ENCODE data around the gene CD200R1L.

Gene CD200R1L

DNA sequence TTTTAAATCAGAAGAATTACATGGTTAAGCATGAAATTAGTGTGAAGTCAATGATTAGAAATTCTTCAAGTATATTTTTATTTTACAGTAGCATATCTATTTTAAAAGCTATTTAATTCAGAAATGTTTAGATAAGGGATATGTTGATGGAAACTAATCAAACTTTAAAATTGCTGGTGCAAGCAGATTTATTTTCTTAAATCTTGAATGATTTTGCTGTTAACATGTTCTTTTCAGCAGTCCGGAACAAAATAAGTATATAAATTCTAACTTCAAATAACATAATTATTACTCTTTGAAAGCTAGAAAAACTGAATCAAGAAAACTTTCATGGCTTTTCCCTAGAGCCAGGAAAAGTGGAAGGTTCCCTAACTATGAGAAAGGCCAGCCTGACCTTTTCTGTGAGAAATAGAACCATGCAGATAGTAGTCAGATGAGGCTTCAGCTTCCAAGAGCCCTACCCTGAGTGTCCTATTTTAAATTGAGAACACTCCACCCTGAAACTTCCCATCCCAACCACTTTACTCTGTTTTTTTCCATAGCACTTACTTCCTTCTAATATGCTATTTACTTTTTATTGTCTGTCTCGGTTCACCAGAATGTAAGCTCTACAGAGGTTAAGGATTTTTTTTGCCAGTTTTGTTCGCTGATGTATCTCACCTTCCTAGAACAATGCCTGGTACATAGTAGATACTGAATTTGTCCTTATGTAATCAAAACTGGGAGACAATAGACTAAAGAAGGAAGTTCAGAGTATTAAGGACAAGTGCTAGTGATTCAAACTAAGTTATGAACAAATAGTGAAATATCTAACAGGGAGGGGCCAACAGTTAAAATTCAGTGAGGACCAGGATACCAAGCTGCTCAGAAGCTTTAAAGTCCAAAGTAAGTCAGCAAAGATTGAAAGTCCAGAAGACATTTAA lies 66.8 kb downstream of the CD200R1L start:
- TF ChIP-seq SIN3A (IDR thresholded peaks at IDR 0.05; ENCODE audit: borderline replicate concordance, insufficient read depth, low read length) (no peak), FOXP2 (optimal IDR thresholded peaks at IDR 0.05; ENCODE audit: borderline replicate concordance, extremely low read depth, extremely low read length, insufficient read depth) (no peak), POLR2AphosphoS5 (IDR thresholded peaks at IDR 0.05; ENCODE audit: low read depth, low read length) (no peak), TAF1 (IDR thresholded peaks at IDR 0.05; ENCODE audit: borderline replicate concordance, insufficient read depth, low read length) (no peak)
- TF ChIP-seq, protein P1, sequence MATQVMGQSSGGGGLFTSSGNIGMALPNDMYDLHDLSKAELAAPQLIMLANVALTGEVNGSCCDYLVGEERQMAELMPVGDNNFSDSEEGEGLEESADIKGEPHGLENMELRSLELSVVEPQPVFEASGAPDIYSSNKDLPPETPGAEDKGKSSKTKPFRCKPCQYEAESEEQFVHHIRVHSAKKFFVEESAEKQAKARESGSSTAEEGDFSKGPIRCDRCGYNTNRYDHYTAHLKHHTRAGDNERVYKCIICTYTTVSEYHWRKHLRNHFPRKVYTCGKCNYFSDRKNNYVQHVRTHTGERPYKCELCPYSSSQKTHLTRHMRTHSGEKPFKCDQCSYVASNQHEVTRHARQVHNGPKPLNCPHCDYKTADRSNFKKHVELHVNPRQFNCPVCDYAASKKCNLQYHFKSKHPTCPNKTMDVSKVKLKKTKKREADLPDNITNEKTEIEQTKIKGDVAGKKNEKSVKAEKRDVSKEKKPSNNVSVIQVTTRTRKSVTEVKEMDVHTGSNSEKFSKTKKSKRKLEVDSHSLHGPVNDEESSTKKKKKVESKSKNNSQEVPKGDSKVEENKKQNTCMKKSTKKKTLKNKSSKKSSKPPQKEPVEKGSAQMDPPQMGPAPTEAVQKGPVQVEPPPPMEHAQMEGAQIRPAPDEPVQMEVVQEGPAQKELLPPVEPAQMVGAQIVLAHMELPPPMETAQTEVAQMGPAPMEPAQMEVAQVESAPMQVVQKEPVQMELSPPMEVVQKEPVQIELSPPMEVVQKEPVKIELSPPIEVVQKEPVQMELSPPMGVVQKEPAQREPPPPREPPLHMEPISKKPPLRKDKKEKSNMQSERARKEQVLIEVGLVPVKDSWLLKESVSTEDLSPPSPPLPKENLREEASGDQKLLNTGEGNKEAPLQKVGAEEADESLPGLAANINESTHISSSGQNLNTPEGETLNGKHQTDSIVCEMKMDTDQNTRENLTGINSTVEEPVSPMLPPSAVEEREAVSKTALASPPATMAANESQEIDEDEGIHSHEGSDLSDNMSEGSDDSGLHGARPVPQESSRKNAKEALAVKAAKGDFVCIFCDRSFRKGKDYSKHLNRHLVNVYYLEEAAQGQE (IDR thresholded peaks at IDR 0.05; ENCODE audit: insufficient read depth in 1 of 2, low read depth in 2 of 2, low read length in 2 of 2): no peak

DNA sequence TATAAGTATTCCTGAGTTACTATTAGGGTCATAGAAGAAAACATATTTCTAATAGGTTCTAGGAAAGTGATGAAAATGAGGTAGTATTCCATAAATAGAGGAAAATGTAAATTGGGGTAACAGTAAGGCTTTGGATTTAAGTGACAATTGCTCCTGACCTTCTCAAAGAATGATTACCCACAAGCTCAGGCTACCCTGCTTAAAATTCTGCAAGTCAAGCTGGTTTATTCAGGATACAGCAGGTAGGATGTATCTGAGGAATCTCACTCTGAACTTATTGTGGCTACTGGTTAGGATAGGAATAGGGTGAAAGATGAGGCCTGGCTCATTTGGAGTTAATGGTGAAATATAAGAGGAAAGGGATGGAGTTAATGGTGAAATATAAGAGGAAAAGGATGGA lies 67.7 kb downstream of the CD200R1L start:
- TF ChIP-seq SIN3A (IDR thresholded peaks at IDR 0.05; ENCODE audit: borderline replicate concordance, insufficient read depth, low read length) (no peak), FOXP2 (optimal IDR thresholded peaks at IDR 0.05; ENCODE audit: borderline replicate concordance, extremely low read depth, extremely low read length, insufficient read depth) (no peak), POLR2AphosphoS5 (IDR thresholded peaks at IDR 0.05; ENCODE audit: low read depth, low read length) (no peak), TAF1 (IDR thresholded peaks at IDR 0.05; ENCODE audit: borderline replicate concordance, insufficient read depth, low read length) (no peak)
- TF ChIP-seq, protein P1 (IDR thresholded peaks at IDR 0.05; ENCODE audit: insufficient read depth in 1 of 2, low read depth in 2 of 2, low read length in 2 of 2): no peak

DNA sequence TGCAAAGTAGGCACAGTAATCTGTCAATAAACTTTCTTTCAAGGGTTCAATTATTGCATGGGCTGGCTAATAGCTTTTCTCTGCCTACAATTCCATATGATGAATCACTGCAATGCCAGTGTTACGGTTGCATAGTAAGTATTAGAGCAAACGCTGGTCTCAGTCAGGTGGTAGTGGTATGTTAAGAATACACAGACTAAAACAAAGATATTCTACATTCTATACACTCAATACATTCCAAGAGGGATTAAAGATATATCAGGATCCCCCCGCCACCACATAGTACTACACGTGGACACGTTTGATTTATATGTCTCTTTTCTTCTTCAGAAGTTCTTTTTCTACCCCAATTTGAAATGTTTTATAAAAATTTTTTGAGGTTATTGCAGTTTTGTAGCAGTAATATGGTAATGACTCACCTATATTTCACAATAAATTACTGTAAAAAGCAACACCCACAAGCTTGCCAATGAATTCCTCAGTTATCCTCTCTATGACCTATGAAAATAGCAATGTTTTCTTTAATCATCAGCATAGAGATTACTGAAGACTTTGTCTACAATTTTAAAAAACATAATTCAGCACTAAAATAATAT lies 68.2 kb downstream of the CD200R1L start:
- TF ChIP-seq TAF1 (IDR thresholded peaks at IDR 0.05; ENCODE audit: borderline replicate concordance, insufficient read depth, low read length): no peak
- no peak for TF ChIP-seq FOXP2 (optimal IDR thresholded peaks at IDR 0.05; ENCODE audit: borderline replicate concordance, extremely low read depth, extremely low read length, insufficient read depth)
- TF ChIP-seq SIN3A (IDR thresholded peaks at IDR 0.05; ENCODE audit: borderline replicate concordance, insufficient read depth, low read length): no peak
- TF ChIP-seq POLR2AphosphoS5 (IDR thresholded peaks at IDR 0.05; ENCODE audit: low read depth, low read length): no peak
- TF ChIP-seq, protein P1 (IDR thresholded peaks at IDR 0.05; ENCODE audit: insufficient read depth in 1 of 2, low read depth in 2 of 2, low read length in 2 of 2): no peak

DNA sequence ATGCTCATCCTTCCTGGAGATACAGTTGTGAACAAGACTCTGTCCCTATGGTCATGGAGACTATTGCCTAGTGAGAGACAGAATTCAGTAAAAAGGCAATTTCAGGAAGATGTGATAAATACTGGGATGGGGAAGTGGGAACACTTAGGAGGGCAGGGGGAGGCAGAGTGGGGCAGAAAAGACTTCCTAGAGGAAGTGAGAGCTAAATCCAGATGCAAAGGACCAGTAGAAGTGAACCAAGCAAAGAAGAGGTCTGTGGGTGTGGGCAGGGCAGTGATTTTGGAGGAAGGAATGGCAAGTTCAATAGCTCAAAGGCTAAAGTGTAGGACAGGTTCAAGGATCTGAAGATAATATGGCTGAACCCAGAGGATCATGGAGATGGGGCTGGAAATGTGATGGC lies 68.9 kb downstream of the CD200R1L start:
- TF ChIP-seq FOXP2 (optimal IDR thresholded peaks at IDR 0.05; ENCODE audit: borderline replicate concordance, extremely low read depth, extremely low read length, insufficient read depth): no peak
- no peak for TF ChIP-seq POLR2AphosphoS5 (IDR thresholded peaks at IDR 0.05; ENCODE audit: low read depth, low read length)
- TF ChIP-seq, protein P1 (IDR thresholded peaks at IDR 0.05; ENCODE audit: insufficient read depth in 1 of 2, low read depth in 2 of 2, low read length in 2 of 2): no peak
- TF ChIP-seq TAF1 (IDR thresholded peaks at IDR 0.05; ENCODE audit: borderline replicate concordance, insufficient read depth, low read length): no peak
- TF ChIP-seq SIN3A (IDR thresholded peaks at IDR 0.05; ENCODE audit: borderline replicate concordance, insufficient read depth, low read length): no peak

Measured in PFSK-1 (cell line).